Testis (tissue), 2 donors: ENCODE measurements around the gene KIRREL1.

ENCODE experiments used
- POLR2A ChIP-seq: fragments of 450-650 bp; IDR thresholded peaks from one replicate; pipeline ENCODE4 v1.6.1; 2017; ENCODE audit warnings: antibody characterized with exemption, mild to moderate bottlenecking, moderate library complexity
- TF ChIP-seq, protein P1 (sequence below), 3 experiments: fragments of 450-650 bp in 2 of 3; fragments of 200-600 bp in 1 of 3; sonication (generic) in 1 of 3; IDR thresholded peaks; one replicate each; pipeline ENCODE4 v1.5.1; 2016 to 2019; ENCODE audit warnings: antibody characterized with exemption in 3 of 3, mild to moderate bottlenecking in 2 of 3, moderate library complexity in 1 of 3

DNA sequence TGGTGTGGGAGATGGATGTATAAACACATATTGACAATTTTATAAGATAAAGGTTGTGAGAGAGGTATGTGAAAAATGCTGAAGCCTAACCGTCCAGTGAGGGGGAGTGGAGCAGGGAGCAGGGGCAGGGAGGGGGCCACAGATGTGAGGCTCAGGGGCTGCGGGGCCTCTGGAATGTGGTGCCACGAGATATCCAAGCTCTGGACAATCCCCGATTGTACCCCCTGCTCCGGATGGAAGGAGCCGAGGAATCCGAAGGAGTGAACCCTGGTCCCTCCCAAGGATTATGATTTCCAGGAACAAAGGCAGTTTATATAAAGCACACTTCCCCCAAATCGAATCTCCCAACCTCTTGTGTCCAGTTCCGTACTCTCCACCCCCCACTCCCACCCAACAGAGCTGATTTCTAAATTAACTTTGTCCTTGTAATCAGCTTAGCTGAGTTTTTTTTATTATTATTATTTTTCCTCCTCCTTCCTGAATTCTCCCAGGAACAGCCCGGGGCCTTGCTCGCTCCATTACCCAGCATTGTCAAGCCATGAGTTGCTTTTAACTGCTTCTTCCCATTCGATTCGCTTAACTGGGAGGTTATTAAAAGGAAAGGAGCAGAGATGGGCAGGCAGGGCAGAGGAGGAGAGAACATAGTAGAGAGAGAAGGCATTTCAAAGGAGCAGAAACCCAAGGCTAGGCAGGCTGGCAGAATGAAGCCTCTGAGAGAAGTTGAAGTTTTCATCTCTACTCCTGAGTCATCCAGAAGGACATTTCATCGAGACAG lies 9.4 kb downstream of the KIRREL1 start:
- TF ChIP-seq, protein P1, sequence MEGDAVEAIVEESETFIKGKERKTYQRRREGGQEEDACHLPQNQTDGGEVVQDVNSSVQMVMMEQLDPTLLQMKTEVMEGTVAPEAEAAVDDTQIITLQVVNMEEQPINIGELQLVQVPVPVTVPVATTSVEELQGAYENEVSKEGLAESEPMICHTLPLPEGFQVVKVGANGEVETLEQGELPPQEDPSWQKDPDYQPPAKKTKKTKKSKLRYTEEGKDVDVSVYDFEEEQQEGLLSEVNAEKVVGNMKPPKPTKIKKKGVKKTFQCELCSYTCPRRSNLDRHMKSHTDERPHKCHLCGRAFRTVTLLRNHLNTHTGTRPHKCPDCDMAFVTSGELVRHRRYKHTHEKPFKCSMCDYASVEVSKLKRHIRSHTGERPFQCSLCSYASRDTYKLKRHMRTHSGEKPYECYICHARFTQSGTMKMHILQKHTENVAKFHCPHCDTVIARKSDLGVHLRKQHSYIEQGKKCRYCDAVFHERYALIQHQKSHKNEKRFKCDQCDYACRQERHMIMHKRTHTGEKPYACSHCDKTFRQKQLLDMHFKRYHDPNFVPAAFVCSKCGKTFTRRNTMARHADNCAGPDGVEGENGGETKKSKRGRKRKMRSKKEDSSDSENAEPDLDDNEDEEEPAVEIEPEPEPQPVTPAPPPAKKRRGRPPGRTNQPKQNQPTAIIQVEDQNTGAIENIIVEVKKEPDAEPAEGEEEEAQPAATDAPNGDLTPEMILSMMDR (IDR thresholded peaks at IDR 0.05) = no peak
- TF ChIP-seq POLR2A = no peak
